ENCODE data around the gene FTL. TPM values are rescaled to one million over a fixed set of nuclear protein-coding genes. Genes with fewer than 3 reads are reported as not detected.

The FTL gene
- total RNA-seq, 4 donors from 2014 or later = 5,480 to 8,362 (median 5,857) TPM

GRCh38 chr19:48935864-48936263 is 29.2 kb upstream of the FTL start:
- 94 to 97% methylated on average over 25 of the region's 25 CpGs for WGBS, 2 donors
- no peak for TF ChIP-seq POLR2A (IDR thresholded peaks at IDR 0.05)
- TF ChIP-seq CTCF (IDR thresholded peaks at IDR 0.05) = no peak
- TF ChIP-seq EP300 (IDR thresholded peaks at IDR 0.05) = no peak
- no peaks in the 10 kb centered on the region for H3K27me3 ChIP-seq
- H3K36me3 ChIP-seq = peaks cover 0 to 4% (median 0%) of the 10 kb centered on the region in 3 donors
- no peak overlapping the region for H3K27ac ChIP-seq
- H3K4me3 ChIP-seq = no peak overlapping the region
- H3K4me1 ChIP-seq = peaks cover 0 to 16% (median 8%) of the 10 kb centered on the region in 4 donors
- peaks cover 0 to 3% (median 0%) of the 10 kb centered on the region in 4 donors for H3K9me3 ChIP-seq
- no peak for DNase-seq (ENCODE audit: low spot score in 2 of 2)

- peaks cover 0 to 6% (median 0%) of the 10 kb centered on the region in 4 donors for H3K9me3 ChIP-seq
- DNase-seq (ENCODE audit: low spot score in 2 of 2) = no peak
- H3K27me3 ChIP-seq = no peaks in the 10 kb centered on the region
- 84 to 91% methylated on average over 7 of the region's 7 CpGs for WGBS, 2 donors
- TF ChIP-seq EP300 (IDR thresholded peaks at IDR 0.05) = no peak
- no peak for TF ChIP-seq POLR2A (IDR thresholded peaks at IDR 0.05)
- H3K27ac ChIP-seq = no peak overlapping the region
- H3K4me1 ChIP-seq = peaks cover 0 to 11% (median 4%) of the 10 kb centered on the region in 4 donors
- peaks cover 0 to 8% (median 0%) of the 10 kb centered on the region in 3 donors for H3K36me3 ChIP-seq
- no peak overlapping the region for H3K4me3 ChIP-seq
These were observed 26.9 kb upstream of the FTL start for GRCh38 chr19:48938256-48938655.

- WGBS, 2 donors = 95 to 96% methylated on average over 5 of the region's 5 CpGs
These were observed 24.2 kb upstream of the FTL start for GRCh38 chr19:48940902-48941301.

GRCh38 chr19:48943081-48943480 is 22.0 kb upstream of the FTL start:
- H3K27me3 ChIP-seq = no peaks in the 10 kb centered on the region
- H3K27ac ChIP-seq = no peak overlapping the region
- peaks cover 0 to 8% (median 0%) of the 10 kb centered on the region in 3 donors for H3K36me3 ChIP-seq
- no peak overlapping the region for H3K4me3 ChIP-seq
- 84 to 89% methylated on average over 6 of the region's 6 CpGs for WGBS, 2 donors
- TF ChIP-seq POLR2A (IDR thresholded peaks at IDR 0.05) (no peak), CTCF (IDR thresholded peaks at IDR 0.05) (no peak), EP300 (IDR thresholded peaks at IDR 0.05) (no peak)
- peaks cover 0 to 13% (median 0%) of the 10 kb centered on the region in 4 donors for H3K9me3 ChIP-seq
- peaks cover 0 to 3% (median 0%) of the 10 kb centered on the region in 4 donors for H3K4me1 ChIP-seq
- DNase-seq (ENCODE audit: low spot score in 2 of 2) = no peak

More at GRCh38 chr19:48940902-48941301, 24.2 kb upstream of the FTL start:
- Histone ChIP-seq H3K9me3 (peaks cover 0 to 6% (median 0%) of the 10 kb centered on the region in 4 donors), H3K4me3 (no peak overlapping the region), H3K36me3 (peaks cover 0 to 8% (median 0%) of the 10 kb centered on the region in 3 donors), H3K27me3 (no peaks in the 10 kb centered on the region), H3K27ac (no peak overlapping the region), H3K4me1 (no peaks in the 10 kb centered on the region)
- TF ChIP-seq CTCF (IDR thresholded peaks at IDR 0.05) (no peak), POLR2A (IDR thresholded peaks at IDR 0.05) (no peak), EP300 (IDR thresholded peaks at IDR 0.05) (no peak)
- no peak for DNase-seq (ENCODE audit: low spot score in 2 of 2)

- Histone ChIP-seq H3K4me1 (peaks cover 0 to 3% (median 0%) of the 10 kb centered on the region in 4 donors), H3K4me3 (no peak overlapping the region), H3K9me3 (peaks cover 0 to 13% (median 0%) of the 10 kb centered on the region in 4 donors), H3K27ac (no peak overlapping the region), H3K27me3 (no peaks in the 10 kb centered on the region), H3K36me3 (peaks cover 0 to 8% (median 0%) of the 10 kb centered on the region in 3 donors)
- 79 to 81% methylated on average over 5 of the region's 5 CpGs for WGBS, 2 donors
- no peak for DNase-seq (ENCODE audit: low spot score in 2 of 2)
- TF ChIP-seq POLR2A (IDR thresholded peaks at IDR 0.05) (no peak), EP300 (IDR thresholded peaks at IDR 0.05) (no peak), CTCF (IDR thresholded peaks at IDR 0.05) (no peak)
These were observed 19.7 kb upstream of the FTL start for GRCh38 chr19:48945415-48945814.

All from tibial nerve (tissue), 4 donors.